Neuronal stem cell (in vitro differentiated cells): ENCODE results near the gene C3orf38.

Experiments
- DNase-seq: peaks from one replicate; pipeline ENCODE4 v3.0.0-alpha.2; 2013; ENCODE audit warnings: low spot score
- H2AFZ ChIP-seq: one replicate; pipeline ENCODE4 v1.6.1; 2013; ENCODE audit warnings: mild to moderate bottlenecking, low read length, inconsistent platforms
- H2AK5ac ChIP-seq: 2 replicates; pipeline ENCODE4 v1.6.1; 2013; ENCODE audit warnings: low read depth, mild to moderate bottlenecking, inconsistent platforms, low read length, moderate library complexity, mixed read lengths
- H2BK120ac ChIP-seq: 2 replicates; pipeline ENCODE4 v1.6.1; 2013; ENCODE audit warnings: low read depth, mild to moderate bottlenecking, inconsistent platforms, low read length, moderate library complexity, mixed read lengths
- H2BK12ac ChIP-seq: one replicate; pipeline ENCODE4 v1.6.1; 2013; ENCODE audit warnings: low read length, inconsistent platforms
- H2BK15ac ChIP-seq: 2 replicates; pipeline ENCODE4 v1.6.1; 2013; ENCODE audit warnings: mild to moderate bottlenecking, low read length, inconsistent platforms, mixed read lengths
- H2BK5ac ChIP-seq: one replicate; pipeline ENCODE4 v1.6.1; 2013; ENCODE audit warnings: inconsistent platforms, mild to moderate bottlenecking, low read length, moderate library complexity
- H3K14ac ChIP-seq: one replicate; pipeline ENCODE4 v1.6.1; 2013; ENCODE audit warnings: low read length, inconsistent platforms
- H3K18ac ChIP-seq: 2 replicates; pipeline ENCODE4 v1.6.1; 2013; ENCODE audit warnings: low read length, inconsistent platforms
- H3K23ac ChIP-seq: 2 replicates; pipeline ENCODE4 v1.6.1; 2013; ENCODE audit warnings: low read depth, mild to moderate bottlenecking, mixed read lengths, low read length, inconsistent platforms; ENCODE audit not compliant: poor library complexity
- H3K27ac ChIP-seq: replicated peaks from 3 replicates; pipeline ENCODE4 v1.5.1; 2013; ENCODE audit warnings: low read length, inconsistent platforms
- H3K27me3 ChIP-seq, 3 experiments: 2 replicates each; pipeline ENCODE4 v1.6.1; 2013; ENCODE audit warnings: low read length in 3 of 3, mild to moderate bottlenecking in 2 of 3, inconsistent platforms in 1 of 3, low read depth in 1 of 3, mixed read lengths in 1 of 3, moderate library complexity in 1 of 3; ENCODE audit not compliant: control insufficient read depth in 3 of 3, insufficient read depth in 3 of 3
- H3K36me3 ChIP-seq, 2 donors: replicated peaks in 1 of 2; 2 replicates each; pipeline ENCODE4 v1.6.1; 2013; ENCODE audit warnings: low read length in 2 of 2; ENCODE audit not compliant: control insufficient read depth in 2 of 2, insufficient read depth in 2 of 2
- H3K4ac ChIP-seq: 2 replicates; pipeline ENCODE4 v1.6.1; 2013; ENCODE audit warnings: inconsistent platforms, mild to moderate bottlenecking, low read length, moderate library complexity
- H3K4me1 ChIP-seq, 2 donors: 1 replicate in 1 of 2; 2 replicates in 1 of 2; pipeline ENCODE4 v1.6.1; 2013; ENCODE audit warnings: low read length in 2 of 2, low read depth in 1 of 2; ENCODE audit not compliant: control insufficient read depth in 2 of 2, insufficient read depth in 1 of 2
- H3K4me2 ChIP-seq: one replicate; pipeline ENCODE4 v1.6.1; 2013; ENCODE audit warnings: mild to moderate bottlenecking, low read length, inconsistent platforms; ENCODE audit not compliant: insufficient read depth, poor library complexity, severe bottlenecking
- H3K4me3 ChIP-seq, 2 donors: 2 replicates each; pipeline ENCODE4 v1.5.1; 2013; ENCODE audit warnings: low read length in 2 of 2, mild to moderate bottlenecking in 2 of 2, inconsistent platforms in 1 of 2, moderate library complexity in 1 of 2
- H3K79me1 ChIP-seq: one replicate; pipeline ENCODE4 v1.6.1; 2013; ENCODE audit warnings: low read depth, mild to moderate bottlenecking, inconsistent platforms, low read length, moderate library complexity
- H3K9ac ChIP-seq: one replicate; pipeline ENCODE4 v1.6.1; 2013; ENCODE audit warnings: mild to moderate bottlenecking, low read depth, low read length, inconsistent platforms; ENCODE audit not compliant: poor library complexity
- H3K9me3 ChIP-seq, 2 donors: replicated peaks in 1 of 2; 2 replicates each; pipeline versions ENCODE3 to v1.6.1; 2013; ENCODE audit warnings: low read length in 2 of 2, mild to moderate bottlenecking in 2 of 2, inconsistent platforms in 1 of 2, low read depth in 1 of 2, mixed read lengths in 1 of 2, moderate library complexity in 1 of 2; ENCODE audit not compliant: control insufficient read depth in 2 of 2, insufficient read depth in 1 of 2
- H4K8ac ChIP-seq: one replicate; pipeline ENCODE4 v1.6.1; 2013; ENCODE audit warnings: low read depth, mild to moderate bottlenecking, inconsistent platforms, low read length, moderate library complexity
- H4K91ac ChIP-seq: one replicate; pipeline ENCODE4 v1.6.1; 2013; ENCODE audit warnings: low read length, low read depth, mild to moderate bottlenecking, inconsistent platforms; ENCODE audit not compliant: poor library complexity
- WGBS, 2 donors: extraction: QIAGEN DNeasy Blood & Tissue Kit; methylation state at CpG; one replicate each; pipeline ENCODE4 v1.1.7; 2013; ENCODE audit warnings: missing lambda C conversion rate in 2 of 2, mixed read lengths in 1 of 2; ENCODE audit not compliant: insufficient read length in 2 of 2, insufficient replicate concordance in 1 of 2; ENCODE audit errors: extremely low coverage in 2 of 2; 5-methylcytosine and 5-hydroxymethylcytosine counted together

C3orf38 gene

DNA sequence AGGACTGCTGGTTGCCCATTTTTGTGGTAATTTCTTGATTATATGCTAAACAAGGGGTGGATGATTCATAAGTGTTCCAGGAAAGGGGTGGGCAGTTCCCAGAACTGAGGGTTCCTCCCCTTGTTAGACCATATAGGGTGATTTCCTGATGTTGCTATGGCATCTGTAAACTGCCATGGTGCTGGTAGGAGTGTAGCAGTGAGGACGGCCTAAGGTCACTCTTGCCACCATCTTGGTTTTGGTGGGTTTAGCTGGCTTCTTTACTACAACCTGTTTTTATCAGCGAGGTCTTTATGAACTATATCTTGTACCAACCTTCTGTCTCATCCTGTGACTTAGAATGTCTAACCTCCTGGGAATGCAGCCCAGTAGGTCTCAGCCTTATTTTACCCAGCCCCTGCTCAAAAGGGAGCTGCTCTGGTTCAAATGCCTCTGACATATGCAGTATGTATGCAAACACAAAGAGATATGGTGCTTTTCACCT is 46.2 kb downstream of the C3orf38 start:
- peaks cover 0 to 3% of the 10 kb centered on the region in 2 donors for H3K9me3 ChIP-seq
- H3K36me3 ChIP-seq, result no peaks in the 10 kb centered on the region
- no peaks in the 10 kb centered on the region for H3K79me1 ChIP-seq
- H2BK5ac ChIP-seq, result no peak overlapping the region
- no peak overlapping the region for H3K4me2 ChIP-seq
- peak overlapping the region; percentile 70 for H2AFZ ChIP-seq
- no peak overlapping the region for H3K9ac ChIP-seq
- peaks cover 0 to 1% of the 10 kb centered on the region in 2 donors for H3K4me1 ChIP-seq
- no peaks in the 10 kb centered on the region for H3K27me3 ChIP-seq
- H4K91ac ChIP-seq, result no peak overlapping the region
- DNase-seq, result no peak
- H3K18ac ChIP-seq, result no peak overlapping the region
- H3K23ac ChIP-seq, result no peak overlapping the region
- no peak overlapping the region for H2BK120ac ChIP-seq
- no peak overlapping the region for H3K14ac ChIP-seq
- H4K8ac ChIP-seq, result no peak overlapping the region
- no peak overlapping the region for H2BK12ac ChIP-seq
- no peak overlapping the region for H3K4me3 ChIP-seq
- H2BK15ac ChIP-seq, result no peak overlapping the region
- no peak overlapping the region for H3K27ac ChIP-seq
- WGBS, 2 donors, result no CpG with 5 or more reads among the region's 2 CpGs
- H3K4ac ChIP-seq, result no peak overlapping the region
- no peak overlapping the region for H2AK5ac ChIP-seq

DNA sequence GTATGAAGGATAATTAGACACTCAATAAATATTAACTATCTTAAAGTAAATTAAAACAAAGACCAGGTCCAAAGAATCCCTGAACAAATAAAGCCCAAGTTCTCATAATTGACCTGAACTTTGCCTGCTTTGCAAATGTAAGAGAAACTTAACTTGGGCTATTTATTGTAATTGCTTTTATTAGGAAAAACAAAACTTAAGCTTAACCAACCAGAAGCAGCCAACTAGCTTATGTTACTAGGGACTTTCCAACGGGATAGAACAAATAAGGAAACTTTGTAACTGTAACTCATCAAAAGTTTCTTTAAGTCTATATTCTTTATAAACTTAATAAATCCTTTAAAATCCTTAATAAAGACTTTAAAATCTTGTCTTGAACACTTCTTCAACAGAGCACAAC is 48.4 kb downstream of the C3orf38 start:
- Histone ChIP-seq H3K4me1 (no peaks in the 10 kb centered on the region), H3K27ac (no peak overlapping the region), H2BK12ac (no peak overlapping the region), H3K14ac (no peak overlapping the region), H2AFZ (no peak overlapping the region), H3K36me3 (no peaks in the 10 kb centered on the region), H3K9ac (no peak overlapping the region), H3K18ac (no peak overlapping the region), H3K9me3 (no peaks in the 10 kb centered on the region), H4K91ac (no peak overlapping the region), H2BK15ac (no peak overlapping the region), H4K8ac (no peak overlapping the region), H2AK5ac (no peak overlapping the region), H3K4me2 (no peak overlapping the region), H3K4me3 (no peak overlapping the region), H3K23ac (no peak overlapping the region), H3K79me1 (no peaks in the 10 kb centered on the region), H2BK120ac (no peak overlapping the region), H3K27me3 (no peaks in the 10 kb centered on the region), H2BK5ac (no peak overlapping the region), H3K4ac (no peak overlapping the region)
- no peak for DNase-seq
- no CpG with 5 or more reads among the region's 1 CpG for WGBS, 2 donors

DNA sequence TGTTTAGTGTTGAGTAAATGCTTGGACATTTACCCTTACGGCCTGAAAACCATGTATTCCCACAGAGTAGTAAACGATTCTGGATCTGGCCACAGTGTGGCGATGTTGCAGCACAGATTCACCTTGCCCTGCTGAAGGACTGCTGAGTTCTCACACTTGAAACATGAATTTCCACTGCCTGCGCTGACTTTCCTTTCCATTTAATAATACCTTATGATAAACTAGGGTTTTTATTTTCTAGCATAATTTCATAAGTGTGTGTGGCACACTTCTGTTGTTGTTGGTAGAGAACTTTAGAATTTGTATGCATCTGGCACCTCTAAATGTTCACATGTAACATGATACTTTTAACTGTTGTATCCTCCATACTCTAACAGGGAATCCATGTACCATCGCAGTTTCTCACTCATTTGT is 53.9 kb downstream of the C3orf38 start:
- no peak overlapping the region for H4K8ac ChIP-seq
- H2BK15ac ChIP-seq, result no peak overlapping the region
- H2AK5ac ChIP-seq, result no peak overlapping the region
- no peak overlapping the region for H3K9ac ChIP-seq
- H2BK5ac ChIP-seq, result no peak overlapping the region
- no peaks in the 10 kb centered on the region for H3K36me3 ChIP-seq
- WGBS, 2 donors, result no CpG with 5 or more reads among the region's 5 CpGs
- peaks cover 0 to 2% of the 10 kb centered on the region in 2 donors for H3K4me1 ChIP-seq
- H2AFZ ChIP-seq, result peak overlapping the region; percentile 66
- H2BK120ac ChIP-seq, result no peak overlapping the region
- H2BK12ac ChIP-seq, result no peak overlapping the region
- H3K4me3 ChIP-seq, result no peak overlapping the region
- H3K14ac ChIP-seq, result no peak overlapping the region
- no peak overlapping the region for H3K4ac ChIP-seq
- H3K79me1 ChIP-seq, result no peaks in the 10 kb centered on the region
- no peaks in the 10 kb centered on the region for H3K9me3 ChIP-seq
- H3K4me2 ChIP-seq, result no peak overlapping the region
- H3K18ac ChIP-seq, result no peak overlapping the region
- peak; percentile 63 for DNase-seq
- H3K23ac ChIP-seq, result no peak overlapping the region
- H3K27me3 ChIP-seq, result no peaks in the 10 kb centered on the region
- H3K27ac ChIP-seq, result no peak overlapping the region
- H4K91ac ChIP-seq, result no peak overlapping the region
